ENCODE data around the gene AOPEP. TPM values are rescaled to one million over a fixed set of nuclear protein-coding genes. Genes with fewer than 3 reads are reported as not detected.

The AOPEP gene
- total RNA-seq, 1 experiment from 2014 or later, result 14.4 TPM

DNA sequence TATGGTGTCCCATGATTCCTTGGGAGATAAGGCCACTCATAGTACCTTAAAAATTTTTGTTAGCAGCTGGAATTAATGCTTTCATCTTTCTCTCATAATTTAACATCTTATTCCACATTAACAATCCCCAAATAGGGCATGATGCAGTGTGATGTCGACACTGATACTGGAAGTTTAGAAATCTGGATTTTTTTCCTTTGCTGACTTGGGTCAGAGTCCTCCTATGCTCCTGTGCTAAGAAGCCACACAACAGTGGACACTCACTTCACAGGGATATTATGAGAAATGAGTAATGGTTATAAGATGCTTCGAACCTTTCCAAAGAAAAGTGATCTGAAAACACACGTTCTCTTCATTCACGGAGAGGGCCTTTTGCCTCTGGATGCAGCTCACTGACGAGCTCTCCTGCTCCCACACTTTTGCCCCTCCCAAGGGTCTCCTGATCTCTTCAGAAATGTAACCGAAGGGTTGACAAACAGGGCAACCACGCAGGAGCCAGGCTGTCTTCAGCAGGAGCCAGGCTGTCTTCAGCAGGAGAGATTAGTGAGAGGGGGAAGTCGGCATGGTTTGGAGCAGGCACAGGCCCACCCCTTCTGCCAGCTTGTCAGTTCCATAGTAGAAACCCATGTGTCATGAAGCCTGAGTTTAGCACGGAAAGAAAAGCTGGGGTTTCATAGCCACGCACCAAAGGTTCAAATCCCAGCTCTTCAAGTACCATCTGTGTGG is 247.8 kb downstream of the AOPEP start:
- H3K27ac Mint-ChIP-seq, result no peak overlapping the region
- POLR2A ChIA-PET, result no interaction called here
- CTCF ChIA-PET, result no interaction called here
- ATAC-seq, result no peak
- no peaks in the 10 kb centered on the region for H3K36me3 Mint-ChIP-seq
- no peaks in the 10 kb centered on the region for H3K27me3 Mint-ChIP-seq (ENCODE audit: low read depth)
- H3K4me3 Mint-ChIP-seq, result no peak overlapping the region
- TF ChIP-seq, protein P1, sequence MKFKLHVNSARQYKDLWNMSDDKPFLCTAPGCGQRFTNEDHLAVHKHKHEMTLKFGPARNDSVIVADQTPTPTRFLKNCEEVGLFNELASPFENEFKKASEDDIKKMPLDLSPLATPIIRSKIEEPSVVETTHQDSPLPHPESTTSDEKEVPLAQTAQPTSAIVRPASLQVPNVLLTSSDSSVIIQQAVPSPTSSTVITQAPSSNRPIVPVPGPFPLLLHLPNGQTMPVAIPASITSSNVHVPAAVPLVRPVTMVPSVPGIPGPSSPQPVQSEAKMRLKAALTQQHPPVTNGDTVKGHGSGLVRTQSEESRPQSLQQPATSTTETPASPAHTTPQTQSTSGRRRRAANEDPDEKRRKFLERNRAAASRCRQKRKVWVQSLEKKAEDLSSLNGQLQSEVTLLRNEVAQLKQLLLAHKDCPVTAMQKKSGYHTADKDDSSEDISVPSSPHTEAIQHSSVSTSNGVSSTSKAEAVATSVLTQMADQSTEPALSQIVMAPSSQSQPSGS (CRISPR knock-in tag; IDR thresholded peaks at IDR 0.05; ENCODE audit: borderline replicate concordance, low read depth), result no peak
- TF ChIP-seq ZNF138 (CRISPR knock-in tag; conservative IDR thresholded peaks at IDR 0.05) (no peak), CBFB (CRISPR knock-in tag; IDR thresholded peaks at IDR 0.05; ENCODE audit: low read depth) (no peak), ZNF232 (CRISPR knock-in tag; IDR thresholded peaks at IDR 0.05) (no peak)
- TF ChIP-seq, protein P2, sequence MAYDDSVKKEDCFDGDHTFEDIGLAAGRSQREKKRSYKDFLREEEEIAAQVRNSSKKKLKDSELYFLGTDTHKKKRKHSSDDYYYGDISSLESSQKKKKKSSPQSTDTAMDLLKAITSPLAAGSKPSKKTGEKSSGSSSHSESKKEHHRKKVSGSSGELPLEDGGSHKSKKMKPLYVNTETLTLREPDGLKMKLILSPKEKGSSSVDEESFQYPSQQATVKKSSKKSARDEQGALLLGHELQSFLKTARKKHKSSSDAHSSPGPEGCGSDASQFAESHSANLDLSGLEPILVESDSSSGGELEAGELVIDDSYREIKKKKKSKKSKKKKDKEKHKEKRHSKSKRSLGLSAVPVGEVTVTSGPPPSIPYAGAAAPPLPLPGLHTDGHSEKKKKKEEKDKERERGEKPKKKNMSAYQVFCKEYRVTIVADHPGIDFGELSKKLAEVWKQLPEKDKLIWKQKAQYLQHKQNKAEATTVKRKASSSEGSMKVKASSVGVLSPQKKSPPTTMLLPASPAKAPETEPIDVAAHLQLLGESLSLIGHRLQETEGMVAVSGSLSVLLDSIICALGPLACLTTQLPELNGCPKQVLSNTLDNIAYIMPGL (CRISPR knock-in tag; IDR thresholded peaks at IDR 0.05), result no peak
- TF ChIP-seq, protein P3, sequence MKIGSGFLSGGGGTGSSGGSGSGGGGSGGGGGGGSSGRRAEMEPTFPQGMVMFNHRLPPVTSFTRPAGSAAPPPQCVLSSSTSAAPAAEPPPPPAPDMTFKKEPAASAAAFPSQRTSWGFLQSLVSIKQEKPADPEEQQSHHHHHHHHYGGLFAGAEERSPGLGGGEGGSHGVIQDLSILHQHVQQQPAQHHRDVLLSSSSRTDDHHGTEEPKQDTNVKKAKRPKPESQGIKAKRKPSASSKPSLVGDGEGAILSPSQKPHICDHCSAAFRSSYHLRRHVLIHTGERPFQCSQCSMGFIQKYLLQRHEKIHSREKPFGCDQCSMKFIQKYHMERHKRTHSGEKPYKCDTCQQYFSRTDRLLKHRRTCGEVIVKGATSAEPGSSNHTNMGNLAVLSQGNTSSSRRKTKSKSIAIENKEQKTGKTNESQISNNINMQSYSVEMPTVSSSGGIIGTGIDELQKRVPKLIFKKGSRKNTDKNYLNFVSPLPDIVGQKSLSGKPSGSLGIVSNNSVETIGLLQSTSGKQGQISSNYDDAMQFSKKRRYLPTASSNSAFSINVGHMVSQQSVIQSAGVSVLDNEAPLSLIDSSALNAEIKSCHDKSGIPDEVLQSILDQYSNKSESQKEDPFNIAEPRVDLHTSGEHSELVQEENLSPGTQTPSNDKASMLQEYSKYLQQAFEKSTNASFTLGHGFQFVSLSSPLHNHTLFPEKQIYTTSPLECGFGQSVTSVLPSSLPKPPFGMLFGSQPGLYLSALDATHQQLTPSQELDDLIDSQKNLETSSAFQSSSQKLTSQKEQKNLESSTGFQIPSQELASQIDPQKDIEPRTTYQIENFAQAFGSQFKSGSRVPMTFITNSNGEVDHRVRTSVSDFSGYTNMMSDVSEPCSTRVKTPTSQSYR (CRISPR knock-in tag; IDR thresholded peaks at IDR 0.05), result no peak
- no peak for DNase-seq (ENCODE audit: low spot score)
- peaks cover 29% of the 10 kb centered on the region for H3K4me1 Mint-ChIP-seq
- no peaks in the 10 kb centered on the region for H3K9me3 Mint-ChIP-seq

DNA sequence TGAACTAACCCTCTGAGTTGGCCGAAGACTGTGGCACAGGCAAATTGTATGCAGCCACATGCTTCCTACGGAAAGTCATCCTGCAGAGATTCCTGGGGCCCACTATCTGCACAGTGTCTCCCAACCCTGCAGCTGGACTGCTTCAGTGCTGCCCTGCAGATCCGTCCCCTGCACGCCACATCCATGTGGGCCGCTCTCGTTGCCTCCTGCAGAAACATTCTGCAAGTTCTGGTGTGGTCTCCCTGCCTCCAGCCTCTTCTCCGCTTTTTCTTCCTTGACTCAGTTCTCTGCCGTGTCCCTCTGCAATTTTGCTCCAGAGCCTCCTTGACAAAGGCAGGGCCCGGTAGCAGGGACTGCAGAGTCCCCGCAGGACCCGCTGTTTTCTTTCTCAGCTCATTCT is 249.0 kb downstream of the AOPEP start:
- H3K27me3 Mint-ChIP-seq (ENCODE audit: low read depth), result no peaks in the 10 kb centered on the region
- ChIA-PET CTCF (no interaction called here), POLR2A (no interaction called here)
- H3K27ac Mint-ChIP-seq, result no peak overlapping the region
- peaks cover 38% of the 10 kb centered on the region for H3K4me1 Mint-ChIP-seq
- H3K9me3 Mint-ChIP-seq, result no peaks in the 10 kb centered on the region
- ATAC-seq (no peak), DNase-seq (ENCODE audit: low spot score) (no peak)
- H3K36me3 Mint-ChIP-seq, result no peaks in the 10 kb centered on the region
- H3K4me3 Mint-ChIP-seq, result no peak overlapping the region
- no peak for TF ChIP-seq TCF7 (CRISPR knock-in tag; IDR thresholded peaks at IDR 0.05; ENCODE audit: low read depth)
- TF ChIP-seq, protein P4, sequence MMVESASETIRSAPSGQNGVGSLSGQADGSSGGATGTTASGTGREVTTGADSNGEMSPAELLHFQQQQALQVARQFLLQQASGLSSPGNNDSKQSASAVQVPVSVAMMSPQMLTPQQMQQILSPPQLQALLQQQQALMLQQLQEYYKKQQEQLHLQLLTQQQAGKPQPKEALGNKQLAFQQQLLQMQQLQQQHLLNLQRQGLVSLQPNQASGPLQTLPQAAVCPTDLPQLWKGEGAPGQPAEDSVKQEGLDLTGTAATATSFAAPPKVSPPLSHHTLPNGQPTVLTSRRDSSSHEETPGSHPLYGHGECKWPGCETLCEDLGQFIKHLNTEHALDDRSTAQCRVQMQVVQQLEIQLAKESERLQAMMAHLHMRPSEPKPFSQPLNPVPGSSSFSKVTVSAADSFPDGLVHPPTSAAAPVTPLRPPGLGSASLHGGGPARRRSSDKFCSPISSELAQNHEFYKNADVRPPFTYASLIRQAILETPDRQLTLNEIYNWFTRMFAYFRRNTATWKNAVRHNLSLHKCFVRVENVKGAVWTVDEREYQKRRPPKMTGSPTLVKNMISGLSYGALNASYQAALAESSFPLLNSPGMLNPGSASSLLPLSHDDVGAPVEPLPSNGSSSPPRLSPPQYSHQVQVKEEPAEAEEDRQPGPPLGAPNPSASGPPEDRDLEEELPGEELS (CRISPR knock-in tag; IDR thresholded peaks at IDR 0.05), result no peak
- TF ChIP-seq FOXK1 (CRISPR knock-in tag; IDR thresholded peaks at IDR 0.05), result no peak
- TF ChIP-seq SOX15 (CRISPR knock-in tag; IDR thresholded peaks at IDR 0.05), result no peak
- TF ChIP-seq, protein P5, sequence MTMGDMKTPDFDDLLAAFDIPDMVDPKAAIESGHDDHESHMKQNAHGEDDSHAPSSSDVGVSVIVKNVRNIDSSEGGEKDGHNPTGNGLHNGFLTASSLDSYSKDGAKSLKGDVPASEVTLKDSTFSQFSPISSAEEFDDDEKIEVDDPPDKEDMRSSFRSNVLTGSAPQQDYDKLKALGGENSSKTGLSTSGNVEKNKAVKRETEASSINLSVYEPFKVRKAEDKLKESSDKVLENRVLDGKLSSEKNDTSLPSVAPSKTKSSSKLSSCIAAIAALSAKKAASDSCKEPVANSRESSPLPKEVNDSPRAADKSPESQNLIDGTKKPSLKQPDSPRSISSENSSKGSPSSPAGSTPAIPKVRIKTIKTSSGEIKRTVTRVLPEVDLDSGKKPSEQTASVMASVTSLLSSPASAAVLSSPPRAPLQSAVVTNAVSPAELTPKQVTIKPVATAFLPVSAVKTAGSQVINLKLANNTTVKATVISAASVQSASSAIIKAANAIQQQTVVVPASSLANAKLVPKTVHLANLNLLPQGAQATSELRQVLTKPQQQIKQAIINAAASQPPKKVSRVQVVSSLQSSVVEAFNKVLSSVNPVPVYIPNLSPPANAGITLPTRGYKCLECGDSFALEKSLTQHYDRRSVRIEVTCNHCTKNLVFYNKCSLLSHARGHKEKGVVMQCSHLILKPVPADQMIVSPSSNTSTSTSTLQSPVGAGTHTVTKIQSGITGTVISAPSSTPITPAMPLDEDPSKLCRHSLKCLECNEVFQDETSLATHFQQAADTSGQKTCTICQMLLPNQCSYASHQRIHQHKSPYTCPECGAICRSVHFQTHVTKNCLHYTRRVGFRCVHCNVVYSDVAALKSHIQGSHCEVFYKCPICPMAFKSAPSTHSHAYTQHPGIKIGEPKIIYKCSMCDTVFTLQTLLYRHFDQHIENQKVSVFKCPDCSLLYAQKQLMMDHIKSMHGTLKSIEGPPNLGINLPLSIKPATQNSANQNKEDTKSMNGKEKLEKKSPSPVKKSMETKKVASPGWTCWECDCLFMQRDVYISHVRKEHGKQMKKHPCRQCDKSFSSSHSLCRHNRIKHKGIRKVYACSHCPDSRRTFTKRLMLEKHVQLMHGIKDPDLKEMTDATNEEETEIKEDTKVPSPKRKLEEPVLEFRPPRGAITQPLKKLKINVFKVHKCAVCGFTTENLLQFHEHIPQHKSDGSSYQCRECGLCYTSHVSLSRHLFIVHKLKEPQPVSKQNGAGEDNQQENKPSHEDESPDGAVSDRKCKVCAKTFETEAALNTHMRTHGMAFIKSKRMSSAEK (CRISPR knock-in tag; IDR thresholded peaks at IDR 0.05; ENCODE audit: borderline replicate concordance), result no peak
- TF ChIP-seq, protein P1 (CRISPR knock-in tag; IDR thresholded peaks at IDR 0.05; ENCODE audit: borderline replicate concordance, low read depth), result no peak
- no peak for TF ChIP-seq CREB1 (CRISPR knock-in tag; IDR thresholded peaks at IDR 0.05)
- TF ChIP-seq, protein P6, sequence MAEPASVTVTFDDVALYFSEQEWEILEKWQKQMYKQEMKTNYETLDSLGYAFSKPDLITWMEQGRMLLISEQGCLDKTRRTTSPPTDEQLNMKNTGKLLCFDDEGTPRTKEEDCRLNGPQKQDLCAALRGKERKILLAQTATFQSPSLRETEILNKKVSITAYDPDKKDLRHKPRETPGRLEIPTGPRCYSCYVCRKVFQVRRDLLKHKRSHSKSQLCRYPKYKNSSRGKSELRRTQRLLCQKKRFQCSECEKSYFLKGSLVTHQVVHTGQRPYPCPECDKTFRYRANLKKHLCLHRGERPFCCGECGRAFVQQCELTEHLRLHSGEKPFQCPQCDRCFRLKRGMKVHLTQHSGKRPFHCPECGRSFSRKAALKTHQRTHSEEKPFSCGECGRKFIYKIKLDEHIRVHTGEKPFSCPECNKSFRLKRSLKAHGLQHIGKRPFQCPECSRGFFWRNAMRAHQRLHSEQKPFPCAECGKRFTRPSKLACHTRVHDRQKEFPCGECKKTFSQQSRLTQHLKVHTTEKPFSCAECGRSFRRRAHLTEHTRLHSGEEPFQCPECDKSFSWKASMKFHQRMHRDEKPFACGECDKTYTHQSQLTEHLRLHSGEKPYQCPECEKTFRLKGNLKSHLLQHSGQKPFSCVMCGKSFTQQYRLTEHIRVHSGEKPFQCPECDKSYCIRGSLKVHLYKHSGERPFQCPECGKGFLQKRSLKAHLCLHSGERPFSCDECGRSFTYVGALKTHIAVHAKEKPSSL (CRISPR knock-in tag; conservative IDR thresholded peaks at IDR 0.05), result no peak
- TF ChIP-seq, protein P7, sequence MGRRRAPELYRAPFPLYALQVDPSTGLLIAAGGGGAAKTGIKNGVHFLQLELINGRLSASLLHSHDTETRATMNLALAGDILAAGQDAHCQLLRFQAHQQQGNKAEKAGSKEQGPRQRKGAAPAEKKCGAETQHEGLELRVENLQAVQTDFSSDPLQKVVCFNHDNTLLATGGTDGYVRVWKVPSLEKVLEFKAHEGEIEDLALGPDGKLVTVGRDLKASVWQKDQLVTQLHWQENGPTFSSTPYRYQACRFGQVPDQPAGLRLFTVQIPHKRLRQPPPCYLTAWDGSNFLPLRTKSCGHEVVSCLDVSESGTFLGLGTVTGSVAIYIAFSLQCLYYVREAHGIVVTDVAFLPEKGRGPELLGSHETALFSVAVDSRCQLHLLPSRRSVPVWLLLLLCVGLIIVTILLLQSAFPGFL (CRISPR knock-in tag; IDR thresholded peaks at IDR 0.05; ENCODE audit: borderline replicate concordance), result no peak
- no peak for TF ChIP-seq ZBTB21 (CRISPR knock-in tag; IDR thresholded peaks at IDR 0.05; ENCODE audit: borderline replicate concordance)
- no peak for TF ChIP-seq MYBL2 (CRISPR knock-in tag; IDR thresholded peaks at IDR 0.05)

All from WTC11 (cell line).